NCI-H510A (cell line): ENCODE data around the gene STX7.

Source experiments
- DNase-seq: peaks from one replicate; lab custom pipeline; 2025; lab: John Stamatoyannopoulos, UW

STX7 gene

GRCh38 chr6:132476688-132477087 lies 36.2 kb downstream of the STX7 start:
- no peak for DNase-seq

- DNase-seq = no peak
Observed at GRCh38 chr6:132475925-132476324, 37.0 kb downstream of the STX7 start.

GRCh38 chr6:132471787-132472186 lies 41.1 kb downstream of the STX7 start:
- no peak for DNase-seq

- DNase-seq = no peak
Observed at GRCh38 chr6:132466952-132467351, 46.0 kb downstream of the STX7 start.

- no peak for DNase-seq
Observed at GRCh38 chr6:132465530-132466485, 47.1 kb downstream of the STX7 start.

- DNase-seq = no peak
Observed at GRCh38 chr6:132464538-132465256, 48.2 kb downstream of the STX7 start.

GRCh38 chr6:132461958-132462357 lies 51.0 kb downstream of the STX7 start:
- no peak for DNase-seq

GRCh38 chr6:132459605-132459952 lies 53.3 kb downstream of the STX7 start:
- DNase-seq = no peak

- no peak for DNase-seq
Observed at GRCh38 chr6:132458887-132459604, 53.9 kb downstream of the STX7 start.

GRCh38 chr6:132456700-132457143 lies 56.2 kb downstream of the STX7 start:
- no peak for DNase-seq

- no peak for DNase-seq
Observed at GRCh38 chr6:132446855-132447241, 66.1 kb downstream of the STX7 start.

- DNase-seq = no peak
Observed at GRCh38 chr6:132446141-132446854, 66.6 kb downstream of the STX7 start.

GRCh38 chr6:132445201-132445951 lies 67.5 kb downstream of the STX7 start:
- DNase-seq = no peak

GRCh38 chr6:132443206-132443605 lies 69.7 kb downstream of the STX7 start:
- no peak for DNase-seq

GRCh38 chr6:132430110-132430509 lies 82.8 kb downstream of the STX7 start:
- no peak for DNase-seq

- DNase-seq = no peak
Observed at GRCh38 chr6:132425176-132425575, 87.7 kb downstream of the STX7 start.

GRCh38 chr6:132423839-132424238 lies 89.1 kb downstream of the STX7 start:
- no peak for DNase-seq

GRCh38 chr6:132418235-132418965 lies 94.5 kb downstream of the STX7 start:
- no peak for DNase-seq

- DNase-seq = no peak
Observed at GRCh38 chr6:132414761-132415160, 98.2 kb downstream of the STX7 start.

GRCh38 chr6:132414322-132414721 lies 98.6 kb downstream of the STX7 start:
- no peak for DNase-seq

- DNase-seq = no peak
Observed at GRCh38 chr6:132413499-132413802, 99.5 kb downstream of the STX7 start.
